GM12872 (cell line): ENCODE results near the gene CTIF.

Source experiments
- CTCF ChIP-seq: IDR thresholded peaks from 3 replicates; pipeline ENCODE4 v1.5.1; 2011; ENCODE audit warnings: low read depth, mild to moderate bottlenecking, low read length, moderate library complexity; ENCODE audit not compliant: insufficient read depth

Gene CTIF

GRCh38 chr18:48680339-48681250 is 141.8 kb downstream of the CTIF start:
- no peak for TF ChIP-seq CTCF

GRCh38 chr18:48682768-48683167 is 143.9 kb downstream of the CTIF start:
- TF ChIP-seq CTCF = no peak

GRCh38 chr18:48683197-48683596 is 144.4 kb downstream of the CTIF start:
- TF ChIP-seq CTCF = no peak

GRCh38 chr18:48683661-48684060 is 144.8 kb downstream of the CTIF start:
- TF ChIP-seq CTCF = no peak

GRCh38 chr18:48687346-48688042 is 148.7 kb downstream of the CTIF start:
- TF ChIP-seq CTCF = no peak

GRCh38 chr18:48688961-48689360 is 150.1 kb downstream of the CTIF start:
- no peak for TF ChIP-seq CTCF

- no peak for TF ChIP-seq CTCF
These were observed 150.7 kb downstream of the CTIF start for GRCh38 chr18:48689548-48689947.
